HL-60 (cell line): ENCODE measurements around the gene TECTB.

ENCODE experiments used
- CTCF ChIP-seq: IDR thresholded peaks from one replicate; pipeline ENCODE4 v1.5.1; 2011; ENCODE audit warnings: low read length, control low read depth, inconsistent platforms; ENCODE audit not compliant: insufficient read depth
- GABPA ChIP-seq: IDR thresholded peaks from 2 replicates; pipeline ENCODE4 v1.6.1; 2012; ENCODE audit warnings: low read depth
- POLR2AphosphoS5 ChIP-seq: IDR thresholded peaks from 2 replicates; pipeline ENCODE4 v1.6.1; 2012; ENCODE audit warnings: low read depth
- REST ChIP-seq: IDR thresholded peaks from 2 replicates; pipeline ENCODE4 v1.6.1; 2012; ENCODE audit warnings: low read depth; ENCODE audit not compliant: insufficient replicate concordance
- SPI1 ChIP-seq: IDR thresholded peaks from 2 replicates; pipeline ENCODE4 v1.6.1; 2012; ENCODE audit warnings: low read depth, mild to moderate bottlenecking, borderline replicate concordance

GRCh38 chr10:112259688-112260087 is 23.5 kb upstream of the TECTB start:
- no peak for TF ChIP-seq CTCF
- TF ChIP-seq REST = no peak
- no peak for TF ChIP-seq GABPA
- TF ChIP-seq POLR2AphosphoS5 = no peak
- no peak for TF ChIP-seq SPI1
